ENCODE data around the gene CAPZB.

DNA sequence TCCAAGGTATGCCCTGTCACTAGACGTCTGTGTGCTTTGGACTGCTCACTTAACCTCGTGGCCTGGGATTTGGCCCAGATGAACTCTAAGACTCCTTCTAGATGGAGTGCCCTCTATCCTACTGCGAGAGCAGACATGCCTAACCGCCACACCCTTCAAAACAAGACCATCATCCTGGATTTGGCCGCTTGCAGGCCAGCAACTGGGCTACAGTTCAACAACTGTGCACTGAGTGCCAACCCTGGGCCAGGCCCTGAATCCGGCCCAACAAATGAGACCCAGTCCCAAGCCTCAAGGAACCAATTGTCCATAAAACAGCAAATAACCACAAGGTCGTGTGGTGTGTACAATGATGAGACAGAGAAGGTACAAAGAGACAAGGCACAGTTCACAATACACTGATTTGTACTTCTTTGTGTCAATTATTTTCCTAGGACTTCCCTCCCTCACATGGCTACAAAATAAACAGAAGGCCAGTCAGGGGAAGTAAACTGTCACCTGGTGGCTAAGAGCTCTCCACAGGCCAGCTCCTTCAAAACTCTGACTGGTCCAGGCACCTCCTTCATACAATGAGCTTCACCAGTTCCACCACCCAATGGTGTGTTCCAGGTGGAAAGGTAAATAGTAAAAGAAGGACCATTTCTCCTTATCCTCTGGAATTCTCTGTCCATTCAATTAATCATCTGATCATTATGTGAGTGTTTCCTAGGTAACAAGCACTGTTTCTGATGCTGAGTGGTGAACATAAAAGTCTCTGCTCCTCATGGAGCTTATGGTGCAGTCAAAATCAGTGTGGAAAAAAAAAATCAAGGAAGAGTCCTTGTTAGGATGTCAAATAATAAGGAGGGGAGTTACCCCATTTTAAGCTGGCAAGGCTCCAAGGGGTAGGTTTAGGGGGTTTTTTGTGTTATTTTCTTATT lies 60.4 kb downstream of the CAPZB start:
- TF ChIP-seq, protein P1, sequence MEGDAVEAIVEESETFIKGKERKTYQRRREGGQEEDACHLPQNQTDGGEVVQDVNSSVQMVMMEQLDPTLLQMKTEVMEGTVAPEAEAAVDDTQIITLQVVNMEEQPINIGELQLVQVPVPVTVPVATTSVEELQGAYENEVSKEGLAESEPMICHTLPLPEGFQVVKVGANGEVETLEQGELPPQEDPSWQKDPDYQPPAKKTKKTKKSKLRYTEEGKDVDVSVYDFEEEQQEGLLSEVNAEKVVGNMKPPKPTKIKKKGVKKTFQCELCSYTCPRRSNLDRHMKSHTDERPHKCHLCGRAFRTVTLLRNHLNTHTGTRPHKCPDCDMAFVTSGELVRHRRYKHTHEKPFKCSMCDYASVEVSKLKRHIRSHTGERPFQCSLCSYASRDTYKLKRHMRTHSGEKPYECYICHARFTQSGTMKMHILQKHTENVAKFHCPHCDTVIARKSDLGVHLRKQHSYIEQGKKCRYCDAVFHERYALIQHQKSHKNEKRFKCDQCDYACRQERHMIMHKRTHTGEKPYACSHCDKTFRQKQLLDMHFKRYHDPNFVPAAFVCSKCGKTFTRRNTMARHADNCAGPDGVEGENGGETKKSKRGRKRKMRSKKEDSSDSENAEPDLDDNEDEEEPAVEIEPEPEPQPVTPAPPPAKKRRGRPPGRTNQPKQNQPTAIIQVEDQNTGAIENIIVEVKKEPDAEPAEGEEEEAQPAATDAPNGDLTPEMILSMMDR (IDR thresholded peaks at IDR 0.05): no peak
- no peak for TF ChIP-seq EP300 (IDR thresholded peaks at IDR 0.05; ENCODE audit: low read depth)
- TF ChIP-seq POLR2A (IDR thresholded peaks at IDR 0.05): no peak

Measured in transverse colon (tissue), 3 donors.